Measurements from ENCODE around the gene PDE6A.
"Not testable (repeated sequence)": the region's sequence is repeated elsewhere in the genome, so short reads cannot be mapped to it uniquely, and the experiment has no call there.

PDE6A gene

GRCh38 chr5:149865746-149866145 lies 78.8 kb downstream of the PDE6A start:
- DNase-seq (ENCODE audit: low spot score) = no peak

GRCh38 chr5:149863830-149864229 lies 80.8 kb downstream of the PDE6A start:
- DNase-seq (ENCODE audit: low spot score) = no peak

GRCh38 chr5:149863176-149863575 lies 81.4 kb downstream of the PDE6A start:
- no peak for DNase-seq (ENCODE audit: low spot score)

GRCh38 chr5:149860801-149861322 lies 83.7 kb downstream of the PDE6A start:
- no peak for DNase-seq (ENCODE audit: low spot score)

- DNase-seq (ENCODE audit: low spot score) = no peak
Observed at GRCh38 chr5:149859746-149860145, 84.8 kb downstream of the PDE6A start.

GRCh38 chr5:149858481-149858880 lies 86.1 kb downstream of the PDE6A start:
- DNase-seq (ENCODE audit: low spot score) = not testable (repeated sequence)

- DNase-seq (ENCODE audit: low spot score) = no peak
Observed at GRCh38 chr5:149857499-149857898, 87.1 kb downstream of the PDE6A start.

GRCh38 chr5:149855366-149855765 lies 89.2 kb downstream of the PDE6A start:
- DNase-seq (ENCODE audit: low spot score) = no peak

GRCh38 chr5:149854866-149855265 lies 89.7 kb downstream of the PDE6A start:
- DNase-seq (ENCODE audit: low spot score) = no peak

- DNase-seq (ENCODE audit: low spot score) = no peak
Observed at GRCh38 chr5:149853701-149854100, 90.9 kb downstream of the PDE6A start.

GRCh38 chr5:149853331-149853648 lies 91.3 kb downstream of the PDE6A start:
- DNase-seq (ENCODE audit: low spot score) = no peak

- DNase-seq (ENCODE audit: low spot score) = peak; percentile 60
Observed at GRCh38 chr5:149852641-149853330, 91.8 kb downstream of the PDE6A start.

GRCh38 chr5:149851211-149851610 lies 93.4 kb downstream of the PDE6A start:
- no peak for DNase-seq (ENCODE audit: low spot score)

GRCh38 chr5:149849966-149850910 lies 94.4 kb downstream of the PDE6A start:
- DNase-seq (ENCODE audit: low spot score) = no peak

GRCh38 chr5:149849280-149849965 lies 95.2 kb downstream of the PDE6A start:
- DNase-seq (ENCODE audit: low spot score) = no peak

- no peak for DNase-seq (ENCODE audit: low spot score)
Observed at GRCh38 chr5:149847611-149848010, 97.0 kb downstream of the PDE6A start.

- DNase-seq (ENCODE audit: low spot score) = no peak
Observed at GRCh38 chr5:149846021-149846420, 98.6 kb downstream of the PDE6A start.

- DNase-seq (ENCODE audit: low spot score) = no peak
Observed at GRCh38 chr5:149845601-149846000, 99.0 kb downstream of the PDE6A start.

- no peak for DNase-seq (ENCODE audit: low spot score)
Observed at GRCh38 chr5:149841851-149842793, 102.5 kb downstream of the PDE6A start.

GRCh38 chr5:149840226-149840825 lies 104.3 kb downstream of the PDE6A start:
- DNase-seq (ENCODE audit: low spot score) = no peak

- no peak for DNase-seq (ENCODE audit: low spot score)
Observed at GRCh38 chr5:149839761-149840160, 104.8 kb downstream of the PDE6A start.
